IPS DF 6.9 (cell line): Measurements from ENCODE around the gene KSR1.
"Not testable (repeated sequence)": the region's sequence is repeated elsewhere in the genome, so short reads cannot be mapped to it uniquely, and the experiment has no call there.

Source experiments
- DNase-seq: peaks from one replicate; pipeline ENCODE4 v3.0.0-alpha.2; 2013; ENCODE audit warnings: low read depth, low spot score
- H3K27ac ChIP-seq: one replicate; pipeline ENCODE4 v1.5.1; 2013; ENCODE audit warnings: low read length, control low read depth
- H3K27me3 ChIP-seq: 2 replicates; pipeline ENCODE4 v1.6.1; 2013; ENCODE audit warnings: mild to moderate bottlenecking, low read length; ENCODE audit not compliant: control insufficient read depth, insufficient read depth
- H3K36me3 ChIP-seq: 2 replicates; pipeline ENCODE4 v1.6.1; 2013; ENCODE audit warnings: low read length; ENCODE audit not compliant: control insufficient read depth, insufficient read depth
- H3K4me1 ChIP-seq: 2 replicates; pipeline ENCODE4 v1.6.1; 2013; ENCODE audit warnings: low read length; ENCODE audit not compliant: control insufficient read depth, insufficient read depth
- H3K4me3 ChIP-seq: 2 replicates; pipeline ENCODE4 v1.5.1; 2013; ENCODE audit warnings: mild to moderate bottlenecking, low read length
- H3K9me3 ChIP-seq: 2 replicates; pipeline ENCODE4 v1.6.1; 2013; ENCODE audit warnings: low read length, inconsistent platforms; ENCODE audit not compliant: control insufficient read depth, insufficient read depth
- WGBS: extraction: QIAGEN DNeasy Blood & Tissue Kit; methylation state at CpG from one replicate; pipeline ENCODE4 v1.1.7; 2013; ENCODE audit warnings: mixed read lengths, missing lambda C conversion rate; ENCODE audit not compliant: insufficient read length, insufficient coverage; 5-methylcytosine and 5-hydroxymethylcytosine counted together

Gene KSR1

DNA sequence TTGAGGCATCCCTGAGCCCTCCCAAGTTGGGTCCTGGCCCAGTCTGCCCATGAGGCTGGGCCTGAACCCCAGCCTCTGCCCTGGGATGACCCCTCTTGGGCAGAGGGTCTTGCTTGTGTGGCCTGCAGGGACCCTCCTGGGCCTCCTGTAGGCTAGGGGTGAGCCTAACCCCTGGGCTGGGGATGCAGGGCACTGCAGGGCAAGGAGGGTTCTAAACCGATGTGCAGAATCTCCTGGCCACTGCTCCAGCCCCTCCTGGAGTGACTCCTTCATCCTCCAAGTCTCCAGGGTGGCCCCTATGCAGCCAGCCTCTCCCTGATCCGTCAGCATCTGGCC lies 212.2 kb downstream of the KSR1 start:
- H3K4me1 ChIP-seq, result no peaks in the 10 kb centered on the region
- DNase-seq, result no peak
- H3K36me3 ChIP-seq, result no peaks in the 10 kb centered on the region
- H3K9me3 ChIP-seq, result no peaks in the 10 kb centered on the region
- no CpG with 5 or more reads among the region's 2 CpGs for WGBS
- no peak overlapping the region for H3K27ac ChIP-seq
- H3K27me3 ChIP-seq, result no peaks in the 10 kb centered on the region
- H3K4me3 ChIP-seq, result no peak overlapping the region

DNA sequence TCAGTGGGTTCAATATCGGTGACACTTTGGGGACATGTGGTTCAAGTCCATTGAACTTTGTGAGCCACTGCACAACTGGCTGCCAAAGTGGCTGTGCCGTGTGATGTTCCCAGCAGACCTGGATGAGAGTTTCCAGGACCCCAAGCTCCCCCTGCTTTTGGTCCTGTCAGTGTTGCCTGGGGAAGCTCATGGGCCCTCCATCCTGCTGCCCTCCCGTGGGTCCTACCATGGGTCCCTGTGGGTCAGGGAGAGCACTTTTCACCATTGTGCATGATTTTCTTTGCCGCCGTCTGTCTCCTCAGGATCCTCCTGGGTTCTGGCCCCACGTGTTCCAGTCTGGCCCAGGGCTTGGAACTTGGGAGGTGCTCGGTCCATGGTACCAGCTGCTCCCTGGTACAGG lies 212.9 kb downstream of the KSR1 start:
- WGBS, result no CpG with 5 or more reads among the region's 7 CpGs
- Histone ChIP-seq H3K4me1 (no peaks in the 10 kb centered on the region), H3K9me3 (no peaks in the 10 kb centered on the region), H3K27me3 (no peaks in the 10 kb centered on the region), H3K27ac (no peak overlapping the region), H3K4me3 (no peak overlapping the region), H3K36me3 (no peaks in the 10 kb centered on the region)
- DNase-seq, result no peak

DNA sequence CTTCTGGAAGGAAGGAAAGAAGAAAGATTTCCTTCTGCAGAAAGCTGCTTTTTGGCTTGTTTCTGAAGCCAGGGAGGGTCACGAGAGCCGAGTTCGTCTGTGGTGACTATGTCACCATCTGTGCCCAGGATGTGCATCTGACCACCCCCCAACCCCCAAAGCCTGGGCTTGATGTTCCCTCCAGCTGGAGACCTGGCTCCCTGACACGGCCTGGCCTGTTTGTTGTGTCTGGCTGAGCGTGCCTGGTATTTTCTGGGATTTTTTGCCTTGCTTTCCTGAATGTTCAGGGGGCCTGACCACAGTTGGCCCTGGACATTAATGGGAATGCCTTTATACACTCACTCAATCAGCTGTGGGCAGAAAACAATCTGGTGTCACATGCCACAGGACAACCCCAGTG lies 213.6 kb downstream of the KSR1 start:
- no CpG with 5 or more reads among the region's 5 CpGs for WGBS
- Histone ChIP-seq H3K4me3 (no peak overlapping the region), H3K36me3 (no peaks in the 10 kb centered on the region)

DNA sequence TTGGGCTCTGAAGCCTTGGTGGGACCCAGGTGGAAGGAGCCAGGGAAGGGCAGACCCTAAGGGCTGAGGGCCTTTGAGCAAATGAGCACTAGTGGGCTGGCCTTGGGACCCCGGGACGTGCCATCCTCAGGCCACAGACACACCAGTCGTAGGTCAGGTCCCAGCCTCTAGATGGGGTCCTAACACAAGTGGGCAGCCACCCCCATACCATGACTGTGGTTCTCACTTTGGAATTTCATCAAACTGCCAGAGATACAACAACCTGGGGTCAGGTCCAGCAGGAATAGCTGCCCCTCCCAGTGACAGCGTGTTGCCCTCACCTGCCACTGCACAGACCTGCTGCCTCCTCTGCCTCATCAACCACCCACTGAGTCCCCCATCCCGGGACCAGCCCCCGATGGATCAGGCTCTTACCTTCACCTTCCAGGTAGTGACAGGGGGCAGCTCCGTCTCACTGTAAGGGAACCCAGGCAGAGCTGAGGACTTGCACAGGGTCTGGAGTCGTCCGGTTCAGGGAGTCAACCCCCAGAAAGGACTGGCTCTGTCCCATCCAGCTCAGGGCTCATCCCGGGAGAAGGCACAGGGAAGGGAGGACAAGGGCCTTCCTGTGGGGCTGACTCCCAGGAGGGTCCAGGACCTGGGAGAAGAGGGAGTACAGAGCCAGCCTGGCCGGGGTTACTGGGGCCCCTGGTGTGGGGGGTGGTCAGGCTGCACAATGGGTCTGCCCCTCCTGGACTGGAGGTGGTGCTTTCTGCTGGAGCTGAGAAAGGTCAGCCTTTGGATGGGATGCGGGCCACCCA lies 214.7 kb downstream of the KSR1 start:
- no peak for DNase-seq
- no peak overlapping the region for H3K4me3 ChIP-seq
- H3K9me3 ChIP-seq, result no peaks in the 10 kb centered on the region
- H3K4me1 ChIP-seq, result no peaks in the 10 kb centered on the region
- H3K27me3 ChIP-seq, result no peaks in the 10 kb centered on the region
- no CpG with 5 or more reads among the region's 12 CpGs for WGBS
- no peak overlapping the region for H3K27ac ChIP-seq
- no peaks in the 10 kb centered on the region for H3K36me3 ChIP-seq

More for the DNA sequence above, 213.6 kb downstream of the KSR1 start:
- no peaks in the 10 kb centered on the region for H3K9me3 ChIP-seq
- DNase-seq, result no peak
- H3K4me1 ChIP-seq, result no peaks in the 10 kb centered on the region
- H3K27me3 ChIP-seq, result no peaks in the 10 kb centered on the region
- no peak overlapping the region for H3K27ac ChIP-seq

DNA sequence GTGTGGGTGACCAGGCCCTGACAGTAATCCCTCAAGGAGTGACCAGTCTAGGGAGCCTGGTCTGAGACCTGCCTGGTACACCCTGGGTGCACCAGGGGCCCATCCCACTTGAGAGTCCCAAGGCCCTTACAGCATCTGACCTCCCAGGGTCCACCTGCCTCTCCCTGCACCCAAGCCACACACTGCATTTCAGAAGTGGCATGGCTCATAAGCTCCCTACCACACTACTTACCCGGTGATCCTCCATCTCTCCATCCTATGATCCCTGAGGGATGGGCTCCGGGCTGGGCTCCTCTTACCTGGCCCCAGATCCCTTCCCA lies 215.3 kb downstream of the KSR1 start:
- Histone ChIP-seq H3K4me3 (no peak overlapping the region), H3K27ac (no peak overlapping the region), H3K36me3 (no peaks in the 10 kb centered on the region), H3K9me3 (no peaks in the 10 kb centered on the region), H3K27me3 (no peaks in the 10 kb centered on the region), H3K4me1 (no peaks in the 10 kb centered on the region)
- no CpG with 5 or more reads among the region's 2 CpGs for WGBS
- no peak for DNase-seq

DNA sequence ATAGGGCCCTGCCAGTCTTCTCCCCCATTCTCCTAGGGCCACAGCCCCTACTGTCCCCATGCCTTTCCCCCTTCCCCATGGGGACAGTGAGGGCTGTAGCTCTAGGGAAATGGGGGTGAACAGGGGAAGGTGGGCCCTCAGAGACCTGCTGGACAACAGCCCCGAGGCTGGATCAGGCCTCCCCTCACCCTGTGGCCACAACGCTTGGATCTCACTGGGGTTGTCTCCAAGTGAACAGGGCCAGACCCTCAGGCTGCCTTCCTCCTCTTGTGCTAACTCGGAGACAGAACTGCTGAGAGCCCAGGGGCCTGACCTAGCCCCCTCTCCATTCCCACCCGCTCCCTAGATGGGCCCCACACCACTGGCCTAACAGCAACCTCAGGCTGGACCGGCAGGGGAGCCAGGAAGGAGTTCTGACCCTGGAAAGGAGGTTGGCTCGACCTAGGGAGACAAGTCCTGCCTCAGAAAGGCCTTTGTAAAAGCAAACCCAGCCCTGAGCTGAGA lies 215.8 kb downstream of the KSR1 start:
- not testable (repeated sequence) for H3K4me1 ChIP-seq, DNase-seq, H3K27ac ChIP-seq, H3K4me3 ChIP-seq, H3K27me3 ChIP-seq, H3K9me3 ChIP-seq, H3K36me3 ChIP-seq
- no CpG with 5 or more reads among the region's 6 CpGs for WGBS

DNA sequence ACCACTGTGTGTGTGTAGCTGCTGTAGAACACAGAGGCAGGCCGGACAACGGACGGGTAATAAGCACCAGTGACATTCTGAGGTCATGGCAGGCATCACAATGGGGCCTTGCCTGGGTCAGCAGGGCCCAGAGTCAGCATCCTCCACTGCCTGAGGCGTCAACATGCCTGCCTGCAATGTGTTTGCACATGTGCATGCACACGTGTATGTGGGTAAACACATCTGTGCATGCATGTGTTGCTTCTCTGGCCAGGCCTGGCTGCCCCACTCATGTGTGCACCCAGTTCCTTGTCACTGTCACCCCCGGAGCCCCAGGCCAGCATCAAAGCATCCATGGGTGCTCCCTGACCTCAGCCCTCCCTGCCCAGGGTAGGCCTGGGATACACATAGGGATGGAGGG lies 218.1 kb downstream of the KSR1 start:
- no peak overlapping the region for H3K27ac ChIP-seq
- no peaks in the 10 kb centered on the region for H3K9me3 ChIP-seq
- H3K4me1 ChIP-seq, result no peaks in the 10 kb centered on the region
- H3K4me3 ChIP-seq, result no peak overlapping the region
- no peaks in the 10 kb centered on the region for H3K27me3 ChIP-seq
- no peaks in the 10 kb centered on the region for H3K36me3 ChIP-seq
- WGBS, result no CpG with 5 or more reads among the region's 6 CpGs
- DNase-seq, result no peak
